Heart left ventricle (tissue), 13 donors: ENCODE results near the gene DCP2.

Source experiments
- CTCF ChIP-seq, 12 donors: fragments of 200-600 bp; sonication (generic) in 4 of 12; IDR thresholded peaks; one replicate each; pipeline versions ENCODE4 v1.5.0 to v1.8.0; 2018 to 2022; ENCODE audit warnings: antibody characterized with exemption in 12 of 12, mild to moderate bottlenecking in 5 of 12
- POLR2A ChIP-seq, 2 donors: fragments of 450-650 bp; IDR thresholded peaks; one replicate each; pipeline ENCODE4 v1.6.1; 2017; ENCODE audit warnings: antibody characterized with exemption in 2 of 2, mild to moderate bottlenecking in 2 of 2, moderate library complexity in 2 of 2
- donor health status: ischemic (EF 13 %, LVEDD 7.1; RV severe dilation, severe dysfunction).
- donor health status: DM: no; HTN: yes; CAD: no.
- donor health status: DM: no; HTN: no; CAD: no.
- donor health status: ischemic (EF 25% LVEDD 6.9; RV normal size, moderate dysfunction).
- donor health status: ischemic (EF 25% LVEDD 5.7; RV mildly dilated, moderate dysfunction).
- donor health status: ischemic (EF 35%, LVEDD 5.7; RV mildly dilated, moderate dysfunction).
- donor health status: nonischemic (EF 11% LVEDD 7.7; RV severe dilation, severe dysfunction).
- donor health status: DM: yes; HTN: yes; CAD: no.
- donor health status: PGD.
- donor health status: ischemic (EF 29% LVEDD 5.4; RV normal size, mild dysfunction).
- donor health status: nonischemic (EF 23%, LVEDD 6.1; RV moderate dilation, normal function).

GRCh38 chr5:112975721-112976431 lies 722 bp upstream of the DCP2 start:
- TF ChIP-seq POLR2A (IDR thresholded peaks at IDR 0.05) (no peak), CTCF (IDR thresholded peaks at IDR 0.05) (no peak)
